SK-N-SH treated with all-trans-retinoic acid at 6 μM for 48 hours (cell line): ENCODE results near the gene GOLT1A.

ENCODE experiments used
- ATAC-seq: fragments of 200-7000 bp; cut with Tn5 transposase; 3 replicates; pipeline ENCODE4 v1.9.1; 2020; ENCODE audit warnings: mild to moderate bottlenecking, moderate library complexity
- ARNTL ChIP-seq: fragments of 450-650 bp; formaldehyde crosslinking; IDR thresholded peaks from 2 replicates; pipeline ENCODE4 v1.5.0; 2020; ENCODE audit warnings: low read depth, mild to moderate bottlenecking, moderate library complexity, borderline replicate concordance
- BACH2 ChIP-seq: fragments of 250-450 bp; sonication (Bioruptor Pico); IDR thresholded peaks from 2 replicates; pipeline ENCODE4 v1.9.0; 2021; ENCODE audit warnings: mild to moderate bottlenecking, borderline replicate concordance
- CSDC2 ChIP-seq: fragments of 250-450 bp; sonication (Bioruptor Pico); IDR thresholded peaks from 2 replicates; pipeline ENCODE4 v1.5.0; 2020; ENCODE audit warnings: mild to moderate bottlenecking, moderate library complexity
- GLIS3 ChIP-seq: fragments of 250-450 bp; sonication (Bioruptor Pico); IDR thresholded peaks from 2 replicates; pipeline ENCODE4 v1.5.0; 2020; ENCODE audit warnings: mild to moderate bottlenecking, moderate library complexity
- ISL1 ChIP-seq: fragments of 250-450 bp; sonication (Bioruptor Pico); IDR thresholded peaks from 2 replicates; pipeline ENCODE4 v2.1.2; 2022; ENCODE audit warnings: mild to moderate bottlenecking, moderate library complexity
- OSR1 ChIP-seq: fragments of 250-450 bp; sonication (Bioruptor Pico); IDR thresholded peaks from 2 replicates; pipeline ENCODE4 v1.8.0; 2022; ENCODE audit warnings: moderate library complexity, mild to moderate bottlenecking, inconsistent platforms
- PATZ1 ChIP-seq: fragments of 250-450 bp; sonication (Bioruptor Pico); IDR thresholded peaks from 2 replicates; pipeline ENCODE4 v1.8.0; 2020; ENCODE audit warnings: mild to moderate bottlenecking, moderate library complexity, borderline replicate concordance
- POU6F1 ChIP-seq: fragments of 250-450 bp; sonication (Bioruptor Pico); IDR thresholded peaks from 2 replicates; pipeline ENCODE4 v1.8.0; 2021; ENCODE audit warnings: low read depth, mild to moderate bottlenecking, moderate library complexity, borderline replicate concordance
- PPARA ChIP-seq: fragments of 250-450 bp; sonication (Bioruptor Pico); IDR thresholded peaks from 2 replicates; pipeline ENCODE4 v1.5.0; 2020; ENCODE audit warnings: mild to moderate bottlenecking, borderline replicate concordance
- RARB ChIP-seq: fragments of 250-450 bp; sonication (Bioruptor Pico); IDR thresholded peaks from 2 replicates; pipeline ENCODE4 v1.8.0; 2021; ENCODE audit warnings: mild to moderate bottlenecking, moderate library complexity
- SNAI2 ChIP-seq: fragments of 250-450 bp; sonication (Bioruptor Pico); IDR thresholded peaks from 2 replicates; pipeline ENCODE4 v1.5.0; 2020; ENCODE audit warnings: mild to moderate bottlenecking, moderate library complexity
- TCF4 ChIP-seq: fragments of 250-450 bp; sonication (Bioruptor Pico); IDR thresholded peaks from 2 replicates; pipeline ENCODE4 v1.8.0; 2021; ENCODE audit warnings: mild to moderate bottlenecking, moderate library complexity, borderline replicate concordance
- TOX ChIP-seq: fragments of 250-450 bp; sonication (Bioruptor Pico); IDR thresholded peaks from 2 replicates; pipeline ENCODE4 v1.8.0; 2021; ENCODE audit warnings: mild to moderate bottlenecking, moderate library complexity, borderline replicate concordance
- ZFP3 ChIP-seq: fragments of 250-450 bp; sonication (Bioruptor Pico); IDR thresholded peaks from 2 replicates; pipeline ENCODE4 v1.5.0; 2020; ENCODE audit warnings: mild to moderate bottlenecking, moderate library complexity
- ZFP30 ChIP-seq: fragments of 450-650 bp; formaldehyde crosslinking; IDR thresholded peaks from 2 replicates; pipeline ENCODE4 v1.5.0; 2022; ENCODE audit warnings: mild to moderate bottlenecking, moderate library complexity
- ZNF565 ChIP-seq: fragments of 450-650 bp; formaldehyde crosslinking; conservative IDR thresholded peaks from 2 replicates; pipeline ENCODE4 v1.5.0; 2020; ENCODE audit warnings: low read depth, mild to moderate bottlenecking, moderate library complexity
- ZNF70 ChIP-seq: fragments of 450-650 bp; formaldehyde crosslinking; IDR thresholded peaks from 2 replicates; pipeline ENCODE4 v1.5.0; 2020; ENCODE audit warnings: mild to moderate bottlenecking, moderate library complexity
- ZNF8 ChIP-seq: fragments of 450-650 bp; formaldehyde crosslinking; IDR thresholded peaks from 2 replicates; pipeline ENCODE4 v1.5.0; 2020; ENCODE audit warnings: mild to moderate bottlenecking, moderate library complexity
- TF ChIP-seq, protein P1 (sequence below): fragments of 250-450 bp; sonication (Bioruptor Pico); IDR thresholded peaks from 2 replicates; pipeline ENCODE4 v1.5.0; 2020; ENCODE audit warnings: mild to moderate bottlenecking, moderate library complexity
- TF ChIP-seq, protein P2 (sequence below): fragments of 250-450 bp; sonication (Bioruptor Pico); IDR thresholded peaks from 2 replicates; pipeline ENCODE4 v1.5.1; 2021; ENCODE audit warnings: mild to moderate bottlenecking, moderate library complexity

The GOLT1A gene

DNA sequence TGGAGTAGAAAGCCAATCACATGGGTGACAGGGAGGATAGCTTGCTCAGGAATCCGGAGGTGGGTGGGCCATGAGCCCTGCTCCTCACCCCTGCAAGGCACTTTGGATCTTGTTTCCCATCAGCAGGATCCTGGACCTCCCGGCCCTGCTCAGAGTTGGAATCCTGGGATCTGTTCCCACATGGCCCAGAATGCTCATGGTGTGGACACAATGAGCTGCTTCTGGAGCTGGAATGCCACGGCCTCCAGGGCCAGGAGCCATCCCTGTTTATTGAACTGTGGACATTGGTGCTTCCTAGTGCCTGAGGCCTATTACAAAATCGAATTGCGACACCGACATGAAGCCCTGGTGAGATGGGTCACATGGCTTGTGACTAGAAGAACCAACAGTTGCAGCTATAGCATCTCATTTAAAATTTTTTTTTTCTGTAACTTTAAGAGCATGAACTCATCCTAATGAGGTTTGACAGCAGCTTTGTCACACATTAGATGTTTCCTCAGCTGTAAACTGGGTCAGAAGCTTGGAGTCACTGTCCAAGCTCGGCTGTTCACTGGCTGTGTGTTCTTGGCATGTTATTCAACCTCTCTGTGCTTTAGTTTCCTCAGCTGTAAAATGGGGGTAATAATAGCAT lies 40.4 kb upstream of the GOLT1A start (continued):
- TF ChIP-seq ZFP3 (CRISPR knock-in tag) (no peak), POU6F1 (no peak), TCF4 (CRISPR knock-in tag) (no peak), ZNF565 (CRISPR knock-in tag) (no peak), PPARA (CRISPR knock-in tag) (no peak), RARB (CRISPR knock-in tag) (no peak), OSR1 (CRISPR knock-in tag) (no peak)

DNA sequence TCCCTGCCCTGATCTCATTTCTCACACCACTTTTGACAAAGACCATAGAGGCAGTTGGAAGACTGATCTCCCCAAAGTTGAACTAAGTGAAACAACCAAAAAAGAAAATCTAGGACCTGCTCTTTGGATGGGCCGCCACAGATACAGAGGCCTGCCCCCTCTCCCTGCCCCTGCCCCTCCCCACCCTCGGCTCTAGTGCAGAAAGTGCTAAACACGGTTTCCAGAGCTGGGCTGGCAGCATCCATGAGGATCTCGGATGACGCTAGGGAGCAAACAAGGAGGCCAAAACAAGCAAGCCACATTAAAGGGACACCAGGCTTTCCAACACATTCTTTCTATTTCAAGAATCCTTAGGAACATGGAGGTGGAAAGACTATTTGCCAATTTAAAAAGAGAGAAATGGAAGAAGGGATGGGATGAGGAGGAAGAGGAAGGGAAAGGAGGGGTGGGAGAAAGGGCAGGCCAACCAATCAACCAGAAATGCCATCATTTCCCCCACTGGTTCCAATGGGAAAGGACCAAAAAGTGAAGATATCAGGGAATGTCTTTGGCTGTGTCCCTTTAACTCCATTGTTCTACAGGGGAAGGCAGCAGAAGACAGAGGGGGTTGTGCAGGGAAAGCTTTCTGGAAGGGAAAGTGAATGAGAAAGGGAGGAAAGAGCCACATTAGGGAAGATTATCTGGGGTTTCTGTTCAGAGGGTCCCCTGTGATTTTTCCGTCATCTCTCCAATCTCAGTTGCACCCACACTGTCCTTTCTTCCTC lies 38.3 kb upstream of the GOLT1A start:
- no peak for ATAC-seq
- TF ChIP-seq PATZ1 (no peak), RARB (CRISPR knock-in tag) (no peak), BACH2 (no peak), TOX (CRISPR knock-in tag) (no peak), ARNTL (no peak), ZNF70 (no peak), ZNF8 (CRISPR knock-in tag) (no peak), OSR1 (CRISPR knock-in tag) (no peak), GLIS3 (CRISPR knock-in tag) (no peak)
- TF ChIP-seq, protein P1, sequence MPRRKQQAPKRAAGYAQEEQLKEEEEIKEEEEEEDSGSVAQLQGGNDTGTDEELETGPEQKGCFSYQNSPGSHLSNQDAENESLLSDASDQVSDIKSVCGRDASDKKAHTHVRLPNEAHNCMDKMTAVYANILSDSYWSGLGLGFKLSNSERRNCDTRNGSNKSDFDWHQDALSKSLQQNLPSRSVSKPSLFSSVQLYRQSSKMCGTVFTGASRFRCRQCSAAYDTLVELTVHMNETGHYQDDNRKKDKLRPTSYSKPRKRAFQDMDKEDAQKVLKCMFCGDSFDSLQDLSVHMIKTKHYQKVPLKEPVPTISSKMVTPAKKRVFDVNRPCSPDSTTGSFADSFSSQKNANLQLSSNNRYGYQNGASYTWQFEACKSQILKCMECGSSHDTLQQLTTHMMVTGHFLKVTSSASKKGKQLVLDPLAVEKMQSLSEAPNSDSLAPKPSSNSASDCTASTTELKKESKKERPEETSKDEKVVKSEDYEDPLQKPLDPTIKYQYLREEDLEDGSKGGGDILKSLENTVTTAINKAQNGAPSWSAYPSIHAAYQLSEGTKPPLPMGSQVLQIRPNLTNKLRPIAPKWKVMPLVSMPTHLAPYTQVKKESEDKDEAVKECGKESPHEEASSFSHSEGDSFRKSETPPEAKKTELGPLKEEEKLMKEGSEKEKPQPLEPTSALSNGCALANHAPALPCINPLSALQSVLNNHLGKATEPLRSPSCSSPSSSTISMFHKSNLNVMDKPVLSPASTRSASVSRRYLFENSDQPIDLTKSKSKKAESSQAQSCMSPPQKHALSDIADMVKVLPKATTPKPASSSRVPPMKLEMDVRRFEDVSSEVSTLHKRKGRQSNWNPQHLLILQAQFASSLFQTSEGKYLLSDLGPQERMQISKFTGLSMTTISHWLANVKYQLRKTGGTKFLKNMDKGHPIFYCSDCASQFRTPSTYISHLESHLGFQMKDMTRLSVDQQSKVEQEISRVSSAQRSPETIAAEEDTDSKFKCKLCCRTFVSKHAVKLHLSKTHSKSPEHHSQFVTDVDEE (CRISPR knock-in tag), result no peak
- TF ChIP-seq, protein P2, sequence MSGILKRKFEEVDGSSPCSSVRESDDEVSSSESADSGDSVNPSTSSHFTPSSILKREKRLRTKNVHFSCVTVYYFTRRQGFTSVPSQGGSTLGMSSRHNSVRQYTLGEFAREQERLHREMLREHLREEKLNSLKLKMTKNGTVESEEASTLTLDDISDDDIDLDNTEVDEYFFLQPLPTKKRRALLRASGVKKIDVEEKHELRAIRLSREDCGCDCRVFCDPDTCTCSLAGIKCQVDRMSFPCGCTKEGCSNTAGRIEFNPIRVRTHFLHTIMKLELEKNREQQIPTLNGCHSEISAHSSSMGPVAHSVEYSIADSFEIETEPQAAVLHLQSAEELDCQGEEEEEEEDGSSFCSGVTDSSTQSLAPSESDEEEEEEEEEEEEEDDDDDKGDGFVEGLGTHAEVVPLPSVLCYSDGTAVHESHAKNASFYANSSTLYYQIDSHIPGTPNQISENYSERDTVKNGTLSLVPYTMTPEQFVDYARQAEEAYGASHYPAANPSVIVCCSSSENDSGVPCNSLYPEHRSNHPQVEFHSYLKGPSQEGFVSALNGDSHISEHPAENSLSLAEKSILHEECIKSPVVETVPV (CRISPR knock-in tag), result no peak
- TF ChIP-seq, all 23 proteins: peak for 0

GRCh38 chr1:204251286-204251685 lies 37.5 kb upstream of the GOLT1A start:
- ATAC-seq, result no peak
- TF ChIP-seq TOX (CRISPR knock-in tag), result no peak
- TF ChIP-seq ZFP30 (CRISPR knock-in tag), result no peak
- TF ChIP-seq RARB (CRISPR knock-in tag), result no peak
- TF ChIP-seq, protein P1 (CRISPR knock-in tag), result no peak
- no peak for TF ChIP-seq ISL1
- TF ChIP-seq ZFP3 (CRISPR knock-in tag), result no peak
- TF ChIP-seq ZNF565 (CRISPR knock-in tag), result no peak
- TF ChIP-seq TCF4 (CRISPR knock-in tag), result no peak
- TF ChIP-seq ZNF8 (CRISPR knock-in tag), result no peak
- no peak for TF ChIP-seq CSDC2
- TF ChIP-seq POU6F1, result no peak
- no peak for TF ChIP-seq GLIS3 (CRISPR knock-in tag)
- TF ChIP-seq ARNTL, result no peak
- no peak for TF ChIP-seq SNAI2
- no peak for TF ChIP-seq OSR1 (CRISPR knock-in tag)
- TF ChIP-seq PPARA (CRISPR knock-in tag), result no peak
- TF ChIP-seq ZNF70, result no peak
- TF ChIP-seq, protein P2 (CRISPR knock-in tag), result no peak
- TF ChIP-seq BACH2, result no peak
